Panc1 (cell line): ENCODE measurements around the gene BACH2. TPM values are rescaled to one million over a fixed set of nuclear protein-coding genes. Genes with fewer than 3 reads are reported as not detected.

ENCODE experiments used
- ATAC-seq: fragments of 200-7000 bp; cut with Tn5 transposase; 2 replicates; pipeline ENCODE4 v1.9.1; 2020; ENCODE audit warnings: mild to moderate bottlenecking, moderate library complexity
- BruUV-seq: library from RNA; stranded (reverse); fragments of 400-500 nt; replicated peaks from 2 replicates; lab custom pipeline; 2021; lab: Mats Ljungman, UMichigan
- CTCF ChIA-PET: fragments of 300-600 bp; sonication (Branson Sonifier 250); formaldehyde crosslinking; loops from one replicate; lab custom pipeline; 2022; ENCODE audit warnings: antibody characterized with exemption; lab: Charles Lee
- POLR2A ChIA-PET: fragments of 300-600 bp; sonication (Branson Sonifier 250); formaldehyde crosslinking; loops from one replicate; lab custom pipeline; 2022; ENCODE audit warnings: antibody characterized with exemption; lab: Charles Lee
- DNase-seq: peaks from one replicate; pipeline ENCODE4 v3.0.0-alpha.2; 2010; ENCODE audit warnings: low read depth, low spot score
- H3K27ac ChIP-seq: 2 replicates; pipeline ENCODE4 v1.5.1; 2011; ENCODE audit warnings: mild to moderate bottlenecking, low read length, inconsistent platforms
- H3K27me3 ChIP-seq: fragments of 200-500 bp; sonication (Bioruptor generic); 2 replicates; pipeline ENCODE4 v1.6.0; 2014; ENCODE audit warnings: low read length, inconsistent platforms; ENCODE audit not compliant: control insufficient read depth, insufficient read depth
- H3K36me3 ChIP-seq: fragments of 200-500 bp; sonication (Bioruptor generic); 2 replicates; pipeline ENCODE4 v1.5.1; 2014; ENCODE audit warnings: inconsistent platforms, mild to moderate bottlenecking, low read length, moderate library complexity; ENCODE audit not compliant: control insufficient read depth, insufficient read depth
- H3K4me1 ChIP-seq: 2 replicates; pipeline ENCODE4 v1.5.1; 2011; ENCODE audit warnings: inconsistent platforms, mild to moderate bottlenecking, low read length, moderate library complexity; ENCODE audit not compliant: control insufficient read depth, insufficient read depth
- H3K4me3 ChIP-seq, 2 experiments: 2 replicates each; pipeline ENCODE4 v1.5.1; 2011 to 2012; ENCODE audit warnings: low read depth in 2 of 2, low read length in 2 of 2, mild to moderate bottlenecking in 2 of 2, inconsistent platforms in 1 of 2, moderate library complexity in 1 of 2
- H3K9me3 ChIP-seq: fragments of 200-500 bp; sonication (Bioruptor generic); 2 replicates; pipeline ENCODE4 v1.5.1; 2014; ENCODE audit warnings: low read depth, mild to moderate bottlenecking, inconsistent platforms, low read length, moderate library complexity; ENCODE audit not compliant: control insufficient read depth, insufficient read depth
- CTCF ChIP-seq: fragments of 450-650 bp; IDR thresholded peaks from 2 replicates; pipeline ENCODE4 v1.5.1; 2017; ENCODE audit warnings: mild to moderate bottlenecking
- POLR2AphosphoS5 ChIP-seq: IDR thresholded peaks from 2 replicates; pipeline ENCODE4 v1.6.1; 2012; ENCODE audit warnings: mild to moderate bottlenecking, low read depth, low read length, moderate library complexity
- SIN3A ChIP-seq: IDR thresholded peaks from 2 replicates; pipeline ENCODE4 v1.6.1; 2012; ENCODE audit warnings: low read depth, mild to moderate bottlenecking, low read length, moderate library complexity, borderline replicate concordance; ENCODE audit not compliant: insufficient read depth
- TCF7L2 ChIP-seq: IDR thresholded peaks from 2 replicates; pipeline ENCODE4 v1.6.1; 2011; ENCODE audit warnings: mild to moderate bottlenecking, low read depth, low read length, inconsistent platforms
- in situ Hi-C: cut with HindIII; loops from 2 replicates; pipeline ENCODE4 v1.10.0; 2016; ENCODE audit warnings: low sequenced_read_pairs, low pct_unique_long_range_greater_than_20kb
- intact Hi-C: fragments of 100-400 bp; cut with micrococcal nuclease; formaldehyde crosslinking; loops from one replicate; pipeline ENCODE4 v1.10.0; 2022; ENCODE audit not compliant: unreplicated experiment
- total RNA-seq: library from RNA; stranded (reverse); gene quantifications from one replicate; pipeline ENCODE4 v1.2.1, GENCODE V29; 2021; ENCODE audit not compliant: unreplicated experiment
- TF ChIP-seq, protein P1 (sequence below), 2 experiments: IDR thresholded peaks; 2 replicates each; pipeline ENCODE4 v1.6.1; 2011 to 2012; ENCODE audit warnings: low read depth in 2 of 2, control low read depth in 1 of 2, low read length in 1 of 2, mild to moderate bottlenecking in 1 of 2, moderate library complexity in 1 of 2; ENCODE audit not compliant: insufficient read depth in 1 of 2

Gene BACH2
- total RNA-seq, 1 experiment from 2014 or later = 1.6 TPM

DNA sequence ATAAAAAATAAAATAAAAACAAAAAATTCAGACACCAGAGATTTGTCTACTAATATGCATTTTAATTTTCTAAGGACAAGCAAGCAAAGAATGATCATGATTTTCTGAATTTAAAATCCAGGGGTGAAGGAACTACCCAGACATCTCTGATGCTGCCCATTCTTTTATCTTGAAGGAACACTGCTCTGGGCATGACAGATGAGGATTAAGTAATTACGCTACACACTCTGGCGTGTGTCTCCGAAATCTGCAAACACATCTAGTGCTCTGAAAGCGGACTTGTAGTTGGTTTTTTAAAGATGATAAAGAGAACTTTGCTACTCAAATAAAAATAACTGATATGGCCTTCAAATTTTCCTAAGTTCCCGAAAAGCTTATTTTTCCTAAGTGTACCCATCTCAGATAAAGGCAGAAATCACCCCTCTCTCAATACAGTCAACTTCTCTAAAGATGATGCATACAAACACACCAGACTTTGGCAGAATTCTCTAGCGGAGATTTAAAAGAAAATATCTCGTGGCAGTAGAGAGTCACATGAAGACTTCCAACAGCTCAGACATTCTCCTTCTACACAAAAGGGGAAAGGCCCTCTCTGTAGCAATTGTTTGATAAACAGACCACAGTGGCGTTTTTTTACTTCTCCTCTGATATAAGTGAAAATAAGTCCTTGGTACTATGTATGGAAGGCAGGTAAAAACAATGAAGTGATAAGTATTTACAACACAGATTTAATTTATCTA is 133.8 kb downstream of the BACH2 start:
- H3K9me3 ChIP-seq = no peaks in the 10 kb centered on the region
- BruUV-seq = no TSS peak
- ATAC-seq (no peak), DNase-seq (no peak)
- CTCF ChIA-PET = no interaction called here
- no peaks in the 10 kb centered on the region for H3K4me1 ChIP-seq
- no peaks in the 10 kb centered on the region for H3K27me3 ChIP-seq
- in situ Hi-C loops = no loop called here
- no peak overlapping the region for H3K4me3 ChIP-seq
- no peak for TF ChIP-seq TCF7L2
- no peak for TF ChIP-seq SIN3A
- TF ChIP-seq, protein P1, sequence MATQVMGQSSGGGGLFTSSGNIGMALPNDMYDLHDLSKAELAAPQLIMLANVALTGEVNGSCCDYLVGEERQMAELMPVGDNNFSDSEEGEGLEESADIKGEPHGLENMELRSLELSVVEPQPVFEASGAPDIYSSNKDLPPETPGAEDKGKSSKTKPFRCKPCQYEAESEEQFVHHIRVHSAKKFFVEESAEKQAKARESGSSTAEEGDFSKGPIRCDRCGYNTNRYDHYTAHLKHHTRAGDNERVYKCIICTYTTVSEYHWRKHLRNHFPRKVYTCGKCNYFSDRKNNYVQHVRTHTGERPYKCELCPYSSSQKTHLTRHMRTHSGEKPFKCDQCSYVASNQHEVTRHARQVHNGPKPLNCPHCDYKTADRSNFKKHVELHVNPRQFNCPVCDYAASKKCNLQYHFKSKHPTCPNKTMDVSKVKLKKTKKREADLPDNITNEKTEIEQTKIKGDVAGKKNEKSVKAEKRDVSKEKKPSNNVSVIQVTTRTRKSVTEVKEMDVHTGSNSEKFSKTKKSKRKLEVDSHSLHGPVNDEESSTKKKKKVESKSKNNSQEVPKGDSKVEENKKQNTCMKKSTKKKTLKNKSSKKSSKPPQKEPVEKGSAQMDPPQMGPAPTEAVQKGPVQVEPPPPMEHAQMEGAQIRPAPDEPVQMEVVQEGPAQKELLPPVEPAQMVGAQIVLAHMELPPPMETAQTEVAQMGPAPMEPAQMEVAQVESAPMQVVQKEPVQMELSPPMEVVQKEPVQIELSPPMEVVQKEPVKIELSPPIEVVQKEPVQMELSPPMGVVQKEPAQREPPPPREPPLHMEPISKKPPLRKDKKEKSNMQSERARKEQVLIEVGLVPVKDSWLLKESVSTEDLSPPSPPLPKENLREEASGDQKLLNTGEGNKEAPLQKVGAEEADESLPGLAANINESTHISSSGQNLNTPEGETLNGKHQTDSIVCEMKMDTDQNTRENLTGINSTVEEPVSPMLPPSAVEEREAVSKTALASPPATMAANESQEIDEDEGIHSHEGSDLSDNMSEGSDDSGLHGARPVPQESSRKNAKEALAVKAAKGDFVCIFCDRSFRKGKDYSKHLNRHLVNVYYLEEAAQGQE (IDR thresholded peaks at IDR 0.05; ENCODE audit: insufficient read depth in 1 of 2, low read depth in 2 of 2, low read length in 1 of 2) = no peak
- no peak for TF ChIP-seq POLR2AphosphoS5
- TF ChIP-seq CTCF = no peak
- no peak overlapping the region for H3K27ac ChIP-seq
- no peaks in the 10 kb centered on the region for H3K36me3 ChIP-seq
- intact Hi-C loops = no loop called here
- POLR2A ChIA-PET = no interaction called here

DNA sequence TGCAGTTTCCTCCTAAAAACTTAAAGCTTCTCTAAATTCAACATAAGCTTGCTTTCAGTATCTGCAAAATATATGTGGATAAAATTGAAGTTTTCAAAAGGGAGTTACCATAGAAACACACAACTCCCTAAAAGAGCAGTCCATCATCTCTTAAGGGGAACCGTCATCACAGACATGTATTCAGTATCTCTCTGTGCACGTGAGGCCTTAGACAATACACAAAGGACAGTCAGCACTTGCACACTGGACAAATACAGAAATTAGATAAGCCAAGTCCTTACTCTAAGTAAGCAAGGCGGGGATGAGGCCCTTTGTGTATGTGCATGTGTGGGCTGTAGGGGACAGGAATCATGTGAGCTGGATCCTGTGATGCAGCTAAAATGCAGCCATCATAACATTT is 136.6 kb downstream of the BACH2 start:
- H3K4me3 ChIP-seq = no peak overlapping the region
- POLR2A ChIA-PET = interaction anchor here (0.6 kb wide), 2 partner anchors 184 to 185 kb away, joined by 3 read pairs; no protein-coding TSS in a partner anchor
- in situ Hi-C loops (no loop called here), intact Hi-C loops (no loop called here)
- DNase-seq (no peak), ATAC-seq (no peak)
- TF ChIP-seq, protein P1 (IDR thresholded peaks at IDR 0.05; ENCODE audit: insufficient read depth in 1 of 2, low read depth in 2 of 2, low read length in 1 of 2) = no peak
- TF ChIP-seq SIN3A (no peak), TCF7L2 (no peak), POLR2AphosphoS5 (no peak), CTCF (no peak)
- H3K4me1 ChIP-seq = no peaks in the 10 kb centered on the region
- H3K27me3 ChIP-seq = no peaks in the 10 kb centered on the region
- no peak overlapping the region for H3K27ac ChIP-seq
- BruUV-seq = no TSS peak
- no peaks in the 10 kb centered on the region for H3K36me3 ChIP-seq
- no peaks in the 10 kb centered on the region for H3K9me3 ChIP-seq
- CTCF ChIA-PET = no interaction called here
